Choroid plexus epithelial cell (primary cell): ENCODE data around the gene CBY1.
A peak's percentile ranks its signal among the peaks of the same experiment; 100 is the strongest.

Source experiments
- DNase-seq: peaks from one replicate; pipeline ENCODE4 v3.0.0-alpha.2; 2010; ENCODE audit warnings: low read depth
- H3K4me3 ChIP-seq: 2 replicates; pipeline ENCODE4 v1.5.1; 2011; ENCODE audit warnings: low read depth, mild to moderate bottlenecking, control low read depth, low read length, moderate library complexity
- TF ChIP-seq, protein P1 (sequence below): conservative IDR thresholded peaks from 2 replicates; pipeline ENCODE4 v1.5.1; 2011; ENCODE audit warnings: low read depth, mild to moderate bottlenecking, control low read depth, inconsistent platforms, low read length, moderate library complexity

The CBY1 gene

DNA sequence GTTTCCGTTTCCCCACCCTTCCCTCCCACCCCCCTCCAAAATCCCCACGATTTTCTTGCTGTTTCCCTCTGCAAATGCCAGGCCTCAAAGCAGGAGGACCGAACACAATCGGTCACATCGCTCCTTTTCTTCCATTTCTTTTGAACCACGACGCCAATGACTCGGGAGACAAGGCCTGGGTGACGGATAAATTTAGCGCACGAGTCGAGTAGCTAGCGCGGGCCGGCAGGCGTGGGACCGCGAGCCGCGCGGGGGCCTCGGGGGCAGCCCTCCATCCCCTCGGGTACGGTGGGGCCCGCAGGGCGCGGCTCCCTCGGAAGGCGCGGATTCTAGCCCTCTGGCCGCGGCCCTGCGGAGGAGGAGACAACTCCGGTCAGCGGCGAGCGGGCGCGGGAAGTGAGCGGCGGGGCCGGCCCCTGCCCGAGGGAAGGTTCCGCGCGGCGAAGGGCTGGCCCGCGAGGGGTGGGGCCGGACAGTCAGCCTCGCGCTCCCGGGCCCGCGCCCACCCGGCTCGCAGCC is 43.9 kb downstream of the CBY1 start:
- TF ChIP-seq, protein P1, sequence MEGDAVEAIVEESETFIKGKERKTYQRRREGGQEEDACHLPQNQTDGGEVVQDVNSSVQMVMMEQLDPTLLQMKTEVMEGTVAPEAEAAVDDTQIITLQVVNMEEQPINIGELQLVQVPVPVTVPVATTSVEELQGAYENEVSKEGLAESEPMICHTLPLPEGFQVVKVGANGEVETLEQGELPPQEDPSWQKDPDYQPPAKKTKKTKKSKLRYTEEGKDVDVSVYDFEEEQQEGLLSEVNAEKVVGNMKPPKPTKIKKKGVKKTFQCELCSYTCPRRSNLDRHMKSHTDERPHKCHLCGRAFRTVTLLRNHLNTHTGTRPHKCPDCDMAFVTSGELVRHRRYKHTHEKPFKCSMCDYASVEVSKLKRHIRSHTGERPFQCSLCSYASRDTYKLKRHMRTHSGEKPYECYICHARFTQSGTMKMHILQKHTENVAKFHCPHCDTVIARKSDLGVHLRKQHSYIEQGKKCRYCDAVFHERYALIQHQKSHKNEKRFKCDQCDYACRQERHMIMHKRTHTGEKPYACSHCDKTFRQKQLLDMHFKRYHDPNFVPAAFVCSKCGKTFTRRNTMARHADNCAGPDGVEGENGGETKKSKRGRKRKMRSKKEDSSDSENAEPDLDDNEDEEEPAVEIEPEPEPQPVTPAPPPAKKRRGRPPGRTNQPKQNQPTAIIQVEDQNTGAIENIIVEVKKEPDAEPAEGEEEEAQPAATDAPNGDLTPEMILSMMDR = no peak
- peak overlapping the region; percentile 82 for H3K4me3 ChIP-seq

DNA sequence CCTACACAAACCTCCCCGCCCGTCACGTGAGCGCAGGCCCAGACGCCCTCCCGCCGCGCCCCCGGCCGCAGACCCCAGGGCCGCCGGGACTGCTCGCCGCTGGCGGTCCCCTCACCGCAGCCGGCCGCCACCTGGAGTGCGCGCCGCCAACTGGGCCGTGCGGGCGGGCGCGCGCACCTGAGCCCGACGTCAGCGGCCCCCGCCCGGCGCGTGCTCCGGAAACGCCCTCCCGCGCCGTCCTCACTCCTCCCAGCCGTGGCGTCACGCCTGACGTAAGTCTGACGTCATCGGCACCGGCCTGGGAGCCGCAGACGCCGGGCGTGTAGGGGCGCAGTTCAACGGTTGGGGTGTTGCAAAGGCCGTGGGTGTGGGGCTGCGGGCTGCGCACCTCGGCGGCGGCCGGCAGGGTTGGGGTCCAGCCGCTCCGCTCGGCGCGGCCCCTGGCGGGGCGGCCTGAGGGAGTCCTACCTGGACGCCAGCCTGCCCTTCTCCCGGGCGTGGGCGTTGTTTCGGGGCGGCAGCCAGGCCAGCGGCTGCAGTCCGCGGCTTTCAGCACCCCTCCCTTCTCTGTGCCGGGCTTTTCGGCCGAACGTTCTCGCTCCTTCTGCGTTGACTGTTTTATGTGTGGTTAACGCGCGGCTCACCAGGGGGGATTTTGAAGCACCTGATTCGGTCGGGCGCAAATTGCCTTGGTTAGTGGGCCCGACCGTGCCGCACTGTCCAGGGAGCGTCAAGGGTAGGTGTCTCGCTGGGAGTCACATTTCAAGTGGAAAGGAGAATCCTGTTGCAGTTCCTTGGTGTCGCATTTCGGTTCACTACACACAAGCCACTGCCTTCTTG is 44.6 kb downstream of the CBY1 start, which contains the start of gene JOSD1:
JOSD1 (minus strand) TSS at position 155 of the 840 bp plus-strand sequence. CDS start 956 bp downstream, outside the sequence.
- peak; percentile 95 for DNase-seq
- TF ChIP-seq, protein P1 = no peak
- peak within 1 kb of the TSS; percentile 82 for H3K4me3 ChIP-seq

More for the DNA sequence above, 43.9 kb downstream of the CBY1 start:
- DNase-seq = no peak

DNA sequence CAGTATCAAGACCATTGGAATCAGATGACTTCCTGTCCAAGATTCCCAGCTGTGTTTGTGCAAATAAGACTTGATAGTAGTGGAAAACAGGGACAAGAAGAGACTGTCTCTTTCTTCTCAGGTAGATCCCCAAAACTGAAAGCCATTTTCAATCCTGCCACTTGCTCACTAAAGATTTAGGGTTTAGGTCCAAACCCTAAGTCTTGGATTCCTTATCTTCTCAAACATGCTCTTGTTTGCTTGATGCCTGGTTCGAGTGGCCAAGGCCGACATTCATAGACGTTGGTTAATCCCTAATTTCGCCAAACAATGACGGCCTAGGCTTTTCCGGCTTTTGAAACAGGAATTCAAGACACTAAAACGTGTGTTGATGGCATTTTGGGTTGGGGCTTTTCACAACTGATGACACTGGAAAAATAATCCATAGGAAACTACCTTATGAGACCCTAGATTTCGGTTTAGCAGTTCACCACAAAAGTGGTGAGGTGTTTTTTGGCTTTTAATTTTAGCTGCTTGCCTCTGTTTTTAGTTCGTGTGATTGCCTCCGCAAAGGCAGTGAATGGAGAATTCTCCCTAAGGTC is 48.3 kb downstream of the CBY1 start:
- H3K4me3 ChIP-seq = peak overlapping the region; percentile 50
- TF ChIP-seq, protein P1 = no peak
- DNase-seq = no peak

DNA sequence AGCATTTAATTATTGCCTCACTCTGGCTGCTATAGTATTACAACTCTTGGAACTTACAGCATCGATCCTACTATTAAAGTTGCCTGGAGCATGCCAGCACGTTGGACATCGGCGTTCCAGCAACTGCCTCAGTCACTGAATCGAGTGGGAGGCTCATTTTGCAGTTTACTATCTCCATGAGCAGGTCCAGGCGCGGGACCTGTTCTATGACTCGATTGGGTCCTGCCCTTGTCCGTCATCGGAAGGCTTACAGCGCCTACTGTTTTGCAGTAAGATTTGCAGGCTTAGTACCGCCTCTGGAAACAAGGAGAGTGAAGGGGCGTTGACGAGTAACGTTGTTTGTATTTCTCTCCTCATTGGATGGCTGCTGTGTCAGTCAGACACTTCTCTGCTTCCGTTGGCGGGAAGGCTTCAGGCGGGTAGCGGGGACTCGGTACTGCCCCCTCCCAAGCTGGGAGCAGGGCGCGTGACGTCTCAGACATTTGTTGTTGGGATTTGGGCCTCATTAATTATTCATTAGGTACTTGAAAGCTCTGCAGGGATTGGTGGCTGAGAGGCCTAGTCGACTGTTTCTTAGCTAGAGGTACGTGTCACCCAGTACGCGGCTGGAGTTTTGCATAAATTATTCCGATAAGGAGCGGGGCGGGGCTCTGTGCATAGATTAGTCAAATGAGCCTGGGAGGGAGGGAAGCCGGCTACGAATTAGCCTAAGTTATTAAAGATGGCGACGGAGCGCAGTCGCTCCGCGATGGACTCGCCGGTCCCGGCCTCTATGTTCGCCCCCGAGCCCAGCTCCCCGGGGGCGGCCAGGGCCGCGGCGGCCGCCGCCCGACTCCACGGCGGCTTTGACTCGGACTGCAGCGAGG is 49.0 kb downstream of the CBY1 start, which contains the start of gene GTPBP1:
GTPBP1 (plus strand) TSS at position 710 of the 866 bp plus-strand sequence; CDS start at position 722, 12 bp downstream.
- peak within 1 kb of the TSS; percentile 93 for H3K4me3 ChIP-seq
- TF ChIP-seq, protein P1 = peak; percentile 2
- DNase-seq = peak; percentile 100

DNA sequence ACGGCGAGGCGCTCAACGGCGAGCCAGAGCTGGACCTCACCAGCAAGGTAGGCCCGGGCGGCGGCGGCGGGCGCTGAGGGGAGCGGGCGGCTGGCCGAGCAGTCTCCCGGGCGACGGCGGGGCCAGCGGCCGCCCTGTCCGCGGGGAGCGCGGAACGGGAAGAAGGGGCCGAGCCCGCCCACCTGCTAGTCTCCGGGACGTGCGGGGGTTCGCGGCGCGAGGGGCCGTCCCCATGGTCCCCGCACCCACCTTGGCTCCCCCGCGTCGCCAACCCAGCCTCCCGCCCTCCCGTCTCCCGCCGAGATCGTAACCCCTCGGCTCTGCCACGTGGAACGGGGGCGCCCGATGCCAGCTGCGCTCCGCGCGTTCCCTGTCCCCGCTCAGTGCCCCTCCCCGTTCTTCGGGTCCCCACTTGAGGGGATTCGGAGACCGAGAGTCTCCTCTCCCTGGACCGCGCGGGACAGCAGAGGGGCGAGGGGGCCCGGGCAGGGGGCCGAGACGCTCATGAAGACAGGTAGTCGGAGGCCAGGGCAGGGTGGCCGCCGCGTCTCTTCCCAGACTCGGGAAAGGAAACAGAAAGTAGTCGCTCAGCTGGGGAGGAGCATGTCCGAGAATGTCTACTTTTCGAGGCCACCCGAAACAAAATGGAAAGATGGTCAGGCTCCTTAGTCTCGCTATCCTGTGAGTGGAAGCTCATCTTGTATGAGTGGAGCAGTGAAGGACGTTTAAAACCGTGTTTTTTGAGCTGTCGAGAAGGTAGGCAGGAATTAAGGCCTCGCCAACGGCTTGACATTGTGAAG is 49.9 kb downstream of the CBY1 start:
- TF ChIP-seq, protein P1 = no peak
- peak; percentile 55 for DNase-seq
- H3K4me3 ChIP-seq = peak overlapping the region; percentile 93

DNA sequence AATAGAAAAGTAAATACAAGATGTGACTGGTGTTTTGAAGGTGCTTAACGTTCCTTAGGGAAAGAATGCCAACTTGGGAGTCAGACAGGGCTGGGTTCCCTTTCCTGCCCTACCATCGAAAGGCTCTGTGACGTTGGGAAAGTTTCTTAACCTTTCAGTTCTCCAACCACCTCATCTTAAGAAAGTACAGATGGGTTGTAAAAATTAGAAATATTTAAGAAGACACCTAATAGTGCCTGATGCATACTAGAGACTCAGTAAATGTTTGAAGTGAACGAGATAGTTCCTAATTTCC is 50.4 kb downstream of the CBY1 start:
- no peak for DNase-seq
- H3K4me3 ChIP-seq = peak overlapping the region; percentile 93
- TF ChIP-seq, protein P1 = no peak
